Muscle layer of duodenum (tissue), 2 donors: ENCODE data around the gene KLK2.
"Not testable (repeated sequence)": the region's sequence is repeated elsewhere in the genome, so short reads cannot be mapped to it uniquely, and the experiment has no call there.

Source experiments
- H3K27ac ChIP-seq: one replicate; pipeline ENCODE4 v1.7.0; 2013; ENCODE audit warnings: mild to moderate bottlenecking, low read length
- H3K27me3 ChIP-seq: one replicate; pipeline ENCODE4 v1.7.0; 2013; ENCODE audit warnings: low read depth, mild to moderate bottlenecking, control low read depth, low read length
- H3K36me3 ChIP-seq, 2 donors: one replicate each; pipeline ENCODE4 v1.7.0; 2013; ENCODE audit warnings: low read length in 2 of 2, control low read depth in 1 of 2, mild to moderate bottlenecking in 1 of 2; ENCODE audit not compliant: insufficient read depth in 2 of 2, control insufficient read depth in 1 of 2
- H3K4me1 ChIP-seq, 2 donors: one replicate each; pipeline ENCODE4 v1.7.0; 2013; ENCODE audit warnings: low read length in 2 of 2, mild to moderate bottlenecking in 2 of 2, control low read depth in 1 of 2, moderate library complexity in 1 of 2; ENCODE audit not compliant: insufficient read depth in 2 of 2, control insufficient read depth in 1 of 2
- H3K4me3 ChIP-seq, 2 donors: one replicate each; pipeline ENCODE4 v1.7.0; 2013; ENCODE audit warnings: low read length in 2 of 2, low read depth in 1 of 2, mild to moderate bottlenecking in 1 of 2
- H3K9me3 ChIP-seq, 2 donors: one replicate each; pipeline ENCODE4 v1.7.0; 2013; ENCODE audit warnings: low read length in 2 of 2, control low read depth in 1 of 2, mild to moderate bottlenecking in 1 of 2; ENCODE audit not compliant: control insufficient read depth in 1 of 2
- donor health status: healthy.

Gene KLK2

GRCh38 chr19:50876456-50876855, 3.2 kb downstream of the KLK2 start:
- Histone ChIP-seq H3K36me3 (no peaks in the 10 kb centered on the region), H3K4me1 (no peaks in the 10 kb centered on the region), H3K4me3 (no peak overlapping the region), H3K27me3 (peaks cover 4% of the 10 kb centered on the region), H3K27ac (no peak overlapping the region), H3K9me3 (no peaks in the 10 kb centered on the region)

- Histone ChIP-seq H3K27ac (no peak overlapping the region), H3K4me3 (no peak overlapping the region), H3K27me3 (peaks cover 8% of the 10 kb centered on the region)
Observed at GRCh38 chr19:50877338-50877737, 4.1 kb downstream of the KLK2 start.

DNA sequence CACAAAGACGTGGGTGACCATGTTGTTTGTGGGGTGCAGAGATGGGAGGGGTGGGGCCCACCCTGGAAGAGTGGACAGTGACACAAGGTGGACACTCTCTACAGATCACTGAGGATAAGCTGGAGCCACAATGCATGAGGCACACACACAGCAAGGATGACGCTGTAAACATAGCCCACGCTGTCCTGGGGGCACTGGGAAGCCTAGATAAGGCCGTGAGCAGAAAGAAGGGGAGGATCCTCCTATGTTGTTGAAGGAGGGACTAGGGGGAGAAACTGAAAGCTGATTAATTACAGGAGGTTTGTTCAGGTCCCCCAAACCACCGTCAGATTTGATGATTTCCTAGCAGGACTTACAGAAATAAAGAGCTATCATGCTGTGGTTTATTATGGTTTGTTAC, 5.6 kb downstream of the KLK2 start:
- no peaks in the 10 kb centered on the region for H3K36me3 ChIP-seq
- H3K27ac ChIP-seq = no peak overlapping the region
- H3K27me3 ChIP-seq = peaks cover 5% of the 10 kb centered on the region
- no peaks in the 10 kb centered on the region for H3K9me3 ChIP-seq
- H3K4me1 ChIP-seq = no peaks in the 10 kb centered on the region
- no peak overlapping the region for H3K4me3 ChIP-seq

More at GRCh38 chr19:50877338-50877737, 4.1 kb downstream of the KLK2 start:
- Histone ChIP-seq H3K4me1 (no peaks in the 10 kb centered on the region), H3K9me3 (no peaks in the 10 kb centered on the region), H3K36me3 (no peaks in the 10 kb centered on the region)

DNA sequence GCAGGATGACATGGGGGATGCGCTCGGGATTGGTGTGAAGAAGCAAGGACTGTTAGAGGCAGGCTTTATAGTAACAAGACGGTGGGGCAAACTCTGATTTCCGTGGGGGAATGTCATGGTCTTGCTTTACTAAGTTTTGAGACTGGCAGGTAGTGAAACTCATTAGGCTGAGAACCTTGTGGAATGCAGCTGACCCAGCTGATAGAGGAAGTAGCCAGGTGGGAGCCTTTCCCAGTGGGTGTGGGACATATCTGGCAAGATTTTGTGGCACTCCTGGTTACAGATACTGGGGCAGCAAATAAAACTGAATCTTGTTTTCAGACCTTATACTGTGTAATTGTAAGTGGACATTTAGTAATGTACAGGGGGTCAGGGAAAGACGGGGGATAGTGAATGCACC, 7.0 kb downstream of the KLK2 start:
- H3K4me3 ChIP-seq = no peak overlapping the region
- H3K4me1 ChIP-seq = no peaks in the 10 kb centered on the region
- peaks cover 5% of the 10 kb centered on the region for H3K27me3 ChIP-seq
- H3K36me3 ChIP-seq = no peaks in the 10 kb centered on the region
- H3K27ac ChIP-seq = no peak overlapping the region
- no peaks in the 10 kb centered on the region for H3K9me3 ChIP-seq

DNA sequence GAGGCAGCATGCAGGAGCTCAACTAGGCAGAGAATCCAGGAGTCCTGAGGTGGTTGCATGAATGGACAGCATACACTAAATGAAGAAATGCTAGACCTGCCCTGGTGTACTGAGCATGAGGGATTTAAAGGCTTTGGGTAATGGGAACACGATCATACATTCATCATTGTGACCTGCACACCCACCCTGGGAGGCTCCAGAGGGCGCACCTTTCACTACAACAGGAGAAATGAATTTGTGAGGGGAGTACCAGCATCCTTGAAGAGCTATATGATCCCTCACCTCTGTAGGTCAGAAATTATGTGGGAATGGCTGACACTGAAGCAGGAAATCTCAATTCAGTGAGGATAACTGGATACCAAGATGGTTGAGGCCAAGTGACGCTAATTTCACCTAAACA, 8.9 kb downstream of the KLK2 start:
- Histone ChIP-seq H3K27me3 (peaks cover 5% of the 10 kb centered on the region), H3K4me3 (no peak overlapping the region), H3K4me1 (no peaks in the 10 kb centered on the region), H3K27ac (no peak overlapping the region), H3K9me3 (no peaks in the 10 kb centered on the region), H3K36me3 (no peaks in the 10 kb centered on the region)

DNA sequence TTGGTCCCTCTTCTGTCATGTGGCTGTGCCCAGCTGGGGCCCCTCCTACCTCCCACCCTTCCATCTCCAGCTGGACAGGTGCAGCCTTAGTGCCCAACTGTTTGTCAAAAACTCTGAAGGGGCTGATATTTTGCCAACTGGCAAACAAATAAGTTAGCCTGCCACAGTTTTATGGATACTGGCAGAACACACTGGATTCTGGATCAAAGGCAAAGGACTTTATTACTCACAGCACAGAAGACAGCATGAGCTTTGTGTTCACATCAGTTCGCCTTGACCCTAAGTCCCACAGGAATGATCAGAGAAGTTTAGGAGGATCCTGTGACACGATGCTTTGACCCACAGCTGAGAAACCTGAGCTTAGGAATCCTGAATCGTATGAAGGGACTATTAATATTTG, 16.4 kb downstream of the KLK2 start:
- Histone ChIP-seq H3K4me1 (no peaks in the 10 kb centered on the region), H3K36me3 (no peaks in the 10 kb centered on the region), H3K9me3 (no peaks in the 10 kb centered on the region), H3K27ac (no peak overlapping the region), H3K4me3 (no peak overlapping the region), H3K27me3 (no peaks in the 10 kb centered on the region)

DNA sequence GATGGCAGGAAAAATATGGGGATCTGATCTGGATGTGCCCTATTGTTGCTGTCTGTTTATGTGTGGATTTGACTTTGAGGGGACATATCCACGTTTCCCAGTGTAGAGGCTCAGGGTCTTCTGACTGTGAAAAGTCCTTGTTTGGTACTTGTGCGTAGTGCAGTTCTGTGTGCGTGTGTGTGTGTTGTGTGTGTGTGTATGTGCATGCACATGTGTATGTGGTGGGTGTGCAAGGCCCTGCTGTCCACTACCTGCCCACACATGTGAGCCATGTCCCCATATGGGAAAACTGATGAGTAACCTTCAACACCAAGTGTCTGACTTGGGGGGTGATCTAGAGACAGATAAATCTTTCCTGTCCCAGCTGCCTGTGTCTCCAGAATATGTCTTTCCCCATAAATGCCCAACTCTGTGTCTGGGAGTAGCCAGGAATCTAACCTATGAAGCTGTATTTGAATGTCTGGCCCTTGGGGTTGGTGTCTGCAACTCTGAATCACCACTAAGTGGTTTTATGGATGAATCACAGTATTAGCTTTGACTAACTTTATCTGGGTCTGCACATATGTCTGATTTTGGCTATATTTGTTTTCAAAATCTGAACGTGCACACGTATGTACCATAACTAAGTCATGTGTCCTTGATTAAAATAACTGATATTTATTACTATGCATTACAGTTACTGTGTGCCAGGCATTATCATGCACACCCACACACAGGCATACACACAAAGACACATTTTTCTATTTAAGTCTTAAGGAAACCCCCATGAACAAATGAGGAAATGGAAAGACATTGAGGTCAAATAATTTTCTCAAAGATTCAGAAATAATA, 17.4 kb downstream of the KLK2 start:
- H3K4me1 ChIP-seq = no peaks in the 10 kb centered on the region
- H3K27ac ChIP-seq = no peak overlapping the region
- H3K27me3 ChIP-seq = no peaks in the 10 kb centered on the region

GRCh38 chr19:50891253-50891625, 18.0 kb downstream of the KLK2 start:
- H3K4me3 ChIP-seq = no peak overlapping the region
- no peaks in the 10 kb centered on the region for H3K27me3 ChIP-seq
- no peaks in the 10 kb centered on the region for H3K36me3 ChIP-seq
- H3K9me3 ChIP-seq = no peaks in the 10 kb centered on the region
- H3K4me1 ChIP-seq = no peaks in the 10 kb centered on the region
- H3K27ac ChIP-seq = no peak overlapping the region

More for the DNA sequence above, 17.4 kb downstream of the KLK2 start:
- no peaks in the 10 kb centered on the region for H3K36me3 ChIP-seq
- H3K9me3 ChIP-seq = no peaks in the 10 kb centered on the region
- no peak overlapping the region for H3K4me3 ChIP-seq

DNA sequence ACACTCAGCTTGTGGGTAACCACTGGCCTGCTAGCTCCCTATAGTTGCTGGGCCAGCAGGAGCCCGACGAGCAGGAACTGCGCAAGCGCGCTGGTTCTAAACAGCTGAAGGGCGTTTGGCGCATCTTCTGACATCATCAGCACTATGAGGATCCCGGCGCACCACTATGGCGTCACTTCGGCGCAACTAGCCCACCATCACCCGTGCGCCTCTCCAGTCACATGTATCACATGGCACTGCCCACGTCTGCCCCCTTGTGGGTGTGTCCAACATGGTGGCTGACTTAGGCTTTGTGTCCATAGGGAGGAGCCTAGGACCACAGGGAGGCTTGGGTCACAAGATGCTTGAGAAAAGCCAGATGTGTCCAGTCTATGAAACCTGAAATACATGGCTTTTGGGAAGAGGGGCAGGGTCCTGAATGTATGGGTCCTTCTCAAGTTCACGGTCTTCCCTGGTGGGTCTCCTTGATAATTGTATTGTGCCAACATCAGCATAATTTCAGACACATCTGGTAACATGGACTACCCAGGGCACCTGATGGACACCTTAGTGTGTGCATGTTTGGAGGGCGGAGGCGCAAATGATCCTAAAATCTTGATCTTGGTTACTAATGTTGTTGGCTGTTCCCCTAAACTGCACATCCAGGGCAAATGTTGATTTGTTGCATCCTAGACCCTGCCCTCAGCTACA, 20.0 kb downstream of the KLK2 start:
- no peaks in the 10 kb centered on the region for H3K36me3 ChIP-seq
- H3K9me3 ChIP-seq = no peaks in the 10 kb centered on the region
- no peak overlapping the region for H3K4me3 ChIP-seq
- H3K27me3 ChIP-seq = no peaks in the 10 kb centered on the region
- no peaks in the 10 kb centered on the region for H3K4me1 ChIP-seq
- H3K27ac ChIP-seq = no peak overlapping the region

GRCh38 chr19:50894478-50895356, 21.5 kb downstream of the KLK2 start:
- H3K9me3 ChIP-seq = no peaks in the 10 kb centered on the region
- H3K4me3 ChIP-seq = no peak overlapping the region
- no peak overlapping the region for H3K27ac ChIP-seq
- no peaks in the 10 kb centered on the region for H3K36me3 ChIP-seq
- H3K27me3 ChIP-seq = no peaks in the 10 kb centered on the region
- H3K4me1 ChIP-seq = no peaks in the 10 kb centered on the region

- H3K4me3 ChIP-seq, H3K36me3 ChIP-seq, H3K27me3 ChIP-seq, H3K27ac ChIP-seq, H3K4me1 ChIP-seq, H3K9me3 ChIP-seq: not testable (repeated sequence)
Observed at GRCh38 chr19:50896089-50896590, 22.9 kb downstream of the KLK2 start.
